DOHH2 (cell line): ENCODE data around the gene COL27A1.

Source experiments
- CTCF ChIP-seq: fragments of 200-600 bp; sonication (generic); IDR thresholded peaks from one replicate; pipeline ENCODE4 v1.5.1; 2014; ENCODE audit warnings: antibody characterized with exemption, mild to moderate bottlenecking, low read depth, low read length; ENCODE audit not compliant: poor library complexity, severe bottlenecking
- EZH2phosphoT487 ChIP-seq: fragments of 200-600 bp; sonication (generic); IDR thresholded peaks from 2 replicates; pipeline ENCODE4 v1.6.1; 2017; ENCODE audit warnings: borderline replicate concordance, mild to moderate bottlenecking, antibody characterized with exemption, low read length, moderate library complexity, mixed read lengths

- TF ChIP-seq CTCF (no peak), EZH2phosphoT487 (no peak)
These were observed 35.2 kb downstream of the COL27A1 start for GRCh38 chr9:114190563-114190905.
